A549 (cell line): ENCODE results near the gene PADI4.

ENCODE experiments used
- CHD2 ChIP-seq: fragments of 150-350 bp; IDR thresholded peaks from 2 replicates; pipeline ENCODE4 v1.6.1; 2014; ENCODE audit warnings: low read length; ENCODE audit not compliant: partially characterized antibody
- CHD4 ChIP-seq: fragments of 200-600 bp; sonication (generic); IDR thresholded peaks from 2 replicates; pipeline ENCODE4 v1.6.1; 2016; ENCODE audit warnings: antibody characterized with exemption, mild to moderate bottlenecking, borderline replicate concordance
- ESRRA ChIP-seq: fragments of 150-350 bp; IDR thresholded peaks from 2 replicates; pipeline ENCODE4 v1.6.1; 2014; ENCODE audit warnings: mild to moderate bottlenecking, low read length, borderline replicate concordance
- KDM1A ChIP-seq: fragments of 200-600 bp; sonication (generic); IDR thresholded peaks from 2 replicates; pipeline ENCODE4 v1.6.1; 2016; ENCODE audit warnings: low read depth, mild to moderate bottlenecking
- NFE2L2 ChIP-seq: fragments of 150-350 bp; conservative IDR thresholded peaks from 2 replicates; pipeline ENCODE4 v1.6.1; 2014; ENCODE audit warnings: low read length
- NR3C1 ChIP-seq: fragments of >200 bp; sonication (Bioruptor Twin); formaldehyde crosslinking; IDR thresholded peaks from 3 replicates; pipeline ENCODE4 v1.6.1; 2017
- PHF8 ChIP-seq: fragments of 200-600 bp; sonication (generic); IDR thresholded peaks from 2 replicates; pipeline ENCODE4 v1.6.1; 2016; ENCODE audit warnings: low read depth, mild to moderate bottlenecking, antibody characterized with exemption, moderate library complexity, borderline replicate concordance
- POLR2A ChIP-seq: IDR thresholded peaks from 2 replicates; pipeline ENCODE4 v1.6.1; 2012; ENCODE audit warnings: mild to moderate bottlenecking, low read length
- RAD21 ChIP-seq, 2 experiments: fragments of >200 bp in 1 of 2; sonication (Bioruptor Twin) in 1 of 2; formaldehyde crosslinking in 1 of 2; IDR thresholded peaks in 1 of 2; conservative IDR thresholded peaks in 1 of 2; 2 replicates in 1 of 2; 3 replicates in 1 of 2; pipeline ENCODE4 v1.6.1; 2012 to 2018; ENCODE audit warnings: inconsistent platforms in 1 of 2
- SMC3 ChIP-seq: fragments of >200 bp; sonication (Bioruptor Twin); formaldehyde crosslinking; IDR thresholded peaks from 3 replicates; pipeline ENCODE4 v1.6.1; 2018; ENCODE audit warnings: inconsistent platforms
- TF ChIP-seq, protein P1 (sequence below): fragments of >200 bp; sonication (Bioruptor Twin); formaldehyde crosslinking; IDR thresholded peaks from 3 replicates; pipeline ENCODE4 v1.5.1; 2016
- TF ChIP-seq, protein P2 (sequence below): IDR thresholded peaks from 2 replicates; pipeline ENCODE4 v1.6.1; 2012

DNA sequence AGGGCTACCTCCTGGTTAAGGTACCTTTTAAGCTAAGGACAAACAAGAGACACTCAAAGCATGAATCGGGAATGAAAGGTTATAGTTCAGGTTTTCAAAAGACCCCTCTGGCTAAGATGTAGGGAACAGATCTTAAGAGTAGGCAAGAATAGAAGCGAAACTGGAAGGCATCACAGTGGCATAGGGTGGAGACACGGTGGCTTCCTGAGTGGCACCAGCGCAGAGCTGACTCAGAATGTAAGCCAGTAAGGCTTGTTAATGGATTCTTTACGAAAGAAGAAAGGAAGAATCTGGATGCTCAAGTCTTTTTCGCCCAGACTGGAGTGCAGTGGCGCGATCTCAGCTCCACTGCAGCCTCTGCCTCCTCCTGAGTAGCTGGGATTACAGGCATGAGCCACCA lies 85.2 kb downstream of the PADI4 start:
- TF ChIP-seq CHD4, result no peak
- no peak for TF ChIP-seq POLR2A
- TF ChIP-seq, protein P1, sequence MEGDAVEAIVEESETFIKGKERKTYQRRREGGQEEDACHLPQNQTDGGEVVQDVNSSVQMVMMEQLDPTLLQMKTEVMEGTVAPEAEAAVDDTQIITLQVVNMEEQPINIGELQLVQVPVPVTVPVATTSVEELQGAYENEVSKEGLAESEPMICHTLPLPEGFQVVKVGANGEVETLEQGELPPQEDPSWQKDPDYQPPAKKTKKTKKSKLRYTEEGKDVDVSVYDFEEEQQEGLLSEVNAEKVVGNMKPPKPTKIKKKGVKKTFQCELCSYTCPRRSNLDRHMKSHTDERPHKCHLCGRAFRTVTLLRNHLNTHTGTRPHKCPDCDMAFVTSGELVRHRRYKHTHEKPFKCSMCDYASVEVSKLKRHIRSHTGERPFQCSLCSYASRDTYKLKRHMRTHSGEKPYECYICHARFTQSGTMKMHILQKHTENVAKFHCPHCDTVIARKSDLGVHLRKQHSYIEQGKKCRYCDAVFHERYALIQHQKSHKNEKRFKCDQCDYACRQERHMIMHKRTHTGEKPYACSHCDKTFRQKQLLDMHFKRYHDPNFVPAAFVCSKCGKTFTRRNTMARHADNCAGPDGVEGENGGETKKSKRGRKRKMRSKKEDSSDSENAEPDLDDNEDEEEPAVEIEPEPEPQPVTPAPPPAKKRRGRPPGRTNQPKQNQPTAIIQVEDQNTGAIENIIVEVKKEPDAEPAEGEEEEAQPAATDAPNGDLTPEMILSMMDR, result no peak
- TF ChIP-seq KDM1A, result no peak
- no peak for TF ChIP-seq PHF8
- TF ChIP-seq, protein P2, sequence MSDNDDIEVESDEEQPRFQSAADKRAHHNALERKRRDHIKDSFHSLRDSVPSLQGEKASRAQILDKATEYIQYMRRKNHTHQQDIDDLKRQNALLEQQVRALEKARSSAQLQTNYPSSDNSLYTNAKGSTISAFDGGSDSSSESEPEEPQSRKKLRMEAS, result no peak
- TF ChIP-seq ESRRA, result no peak
- TF ChIP-seq NR3C1, result no peak
- TF ChIP-seq RAD21 (conservative IDR thresholded peaks at IDR 0.05 in 1 of 2, IDR thresholded peaks at IDR 0.05 in 1 of 2), result no peak
- no peak for TF ChIP-seq SMC3
- no peak for TF ChIP-seq NFE2L2
- no peak for TF ChIP-seq CHD2
